ENCODE data around the gene CDR2.

DNA sequence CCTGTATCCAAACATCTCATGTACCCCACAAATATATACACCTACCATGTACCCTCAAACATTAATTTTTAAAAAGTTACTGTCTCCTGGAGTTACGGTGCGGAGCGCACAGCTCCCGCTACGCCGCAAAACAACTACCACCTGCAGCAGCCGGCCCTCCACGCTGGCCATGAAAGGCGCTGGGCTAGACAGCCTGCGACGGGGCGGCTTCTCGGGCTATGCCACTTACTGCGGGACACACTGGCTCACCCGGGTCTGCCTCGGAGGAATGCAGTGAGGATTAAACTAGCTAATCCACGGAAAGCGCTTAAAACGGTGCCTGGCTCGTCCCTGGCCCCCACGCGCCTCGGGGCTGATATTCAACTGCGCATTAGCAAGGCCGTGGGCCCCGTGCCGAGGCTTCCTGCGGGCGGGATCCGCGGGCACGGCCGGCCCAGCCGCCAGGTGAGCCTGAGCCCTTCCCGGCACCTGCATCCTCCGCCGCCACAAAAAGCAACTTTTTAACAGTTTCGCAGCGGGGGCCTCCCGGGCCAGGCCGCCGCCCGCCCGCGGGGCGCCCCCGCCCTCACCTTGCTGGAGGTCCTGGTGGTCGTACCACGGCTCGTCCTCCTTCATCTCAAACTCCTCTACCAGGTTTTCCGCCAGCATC lies 633 bp downstream of the CDR2 start:
- TF ChIP-seq POLR2AphosphoS5 (IDR thresholded peaks at IDR 0.05; ENCODE audit: borderline replicate concordance, low read depth, low read length) (no peak), EZH2 (IDR thresholded peaks at IDR 0.05) (no peak), FOXP2 (optimal IDR thresholded peaks at IDR 0.05; ENCODE audit: control extremely low read depth, extremely low read length, insufficient read depth) (no peak)

Measured in SK-N-MC (cell line).